ENCODE measurements around the gene RERE.
A peak's percentile ranks its signal among the peaks of the same experiment; 100 is the strongest.

The RERE gene

DNA sequence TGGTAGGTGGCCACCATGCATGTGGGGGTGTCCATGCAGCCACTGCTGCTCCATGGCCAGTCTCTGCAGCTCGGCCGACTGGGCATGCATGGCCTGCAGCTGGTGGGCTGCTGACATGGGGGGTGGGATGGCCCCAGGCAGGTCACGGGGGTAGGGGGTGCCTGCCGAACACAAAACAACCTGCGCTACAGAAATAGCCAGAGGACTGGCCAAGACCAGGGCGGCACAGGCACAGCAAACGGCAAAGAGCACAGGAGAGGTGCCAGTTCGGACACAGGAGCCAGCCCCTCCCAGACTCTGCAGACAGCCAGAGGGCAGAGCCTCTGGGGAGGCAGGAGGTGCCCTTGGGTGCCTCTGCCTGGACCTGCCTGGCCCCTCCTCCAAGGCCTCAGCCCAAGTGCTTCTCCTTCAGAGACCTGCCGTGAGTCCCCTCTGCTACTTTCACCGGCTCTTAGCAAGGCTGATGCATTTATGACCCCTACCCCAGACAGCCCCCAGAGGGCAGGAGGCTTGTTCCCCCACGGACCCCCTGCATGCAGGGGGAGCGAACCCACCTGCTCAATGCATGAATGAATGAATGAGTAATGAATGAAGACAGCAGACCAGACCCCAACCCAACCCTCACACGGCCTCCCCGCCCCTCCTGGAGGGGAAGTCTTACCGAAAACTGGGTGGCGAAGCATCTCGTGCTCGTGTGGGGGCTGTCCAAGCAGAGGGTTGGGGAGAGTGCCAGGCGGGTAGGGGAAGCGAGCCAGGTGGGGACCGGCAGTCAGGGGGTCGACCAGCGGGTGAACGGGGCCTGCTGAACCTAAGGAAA is 461.8 kb downstream of the RERE start:
- no peak for DNase-seq

DNA sequence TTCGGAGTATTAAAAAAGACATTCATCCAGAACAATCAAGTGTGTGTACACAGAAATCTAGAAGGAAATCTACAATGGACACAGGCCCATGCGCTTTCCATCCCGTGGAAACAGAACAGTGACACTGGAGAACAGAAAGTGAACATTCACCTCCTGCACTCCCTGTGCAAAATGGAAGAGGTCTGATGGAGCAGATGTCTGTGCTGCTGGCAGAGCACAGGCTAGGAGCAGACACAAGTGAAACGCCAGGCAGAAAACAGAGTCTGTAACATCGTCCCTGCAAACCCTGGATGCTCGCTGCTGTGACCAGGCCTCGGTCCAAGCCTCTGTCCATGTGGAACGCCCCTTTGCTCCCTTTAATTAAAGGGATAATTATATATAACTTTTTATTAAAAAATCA is 463.4 kb downstream of the RERE start:
- DNase-seq, result no peak

DNA sequence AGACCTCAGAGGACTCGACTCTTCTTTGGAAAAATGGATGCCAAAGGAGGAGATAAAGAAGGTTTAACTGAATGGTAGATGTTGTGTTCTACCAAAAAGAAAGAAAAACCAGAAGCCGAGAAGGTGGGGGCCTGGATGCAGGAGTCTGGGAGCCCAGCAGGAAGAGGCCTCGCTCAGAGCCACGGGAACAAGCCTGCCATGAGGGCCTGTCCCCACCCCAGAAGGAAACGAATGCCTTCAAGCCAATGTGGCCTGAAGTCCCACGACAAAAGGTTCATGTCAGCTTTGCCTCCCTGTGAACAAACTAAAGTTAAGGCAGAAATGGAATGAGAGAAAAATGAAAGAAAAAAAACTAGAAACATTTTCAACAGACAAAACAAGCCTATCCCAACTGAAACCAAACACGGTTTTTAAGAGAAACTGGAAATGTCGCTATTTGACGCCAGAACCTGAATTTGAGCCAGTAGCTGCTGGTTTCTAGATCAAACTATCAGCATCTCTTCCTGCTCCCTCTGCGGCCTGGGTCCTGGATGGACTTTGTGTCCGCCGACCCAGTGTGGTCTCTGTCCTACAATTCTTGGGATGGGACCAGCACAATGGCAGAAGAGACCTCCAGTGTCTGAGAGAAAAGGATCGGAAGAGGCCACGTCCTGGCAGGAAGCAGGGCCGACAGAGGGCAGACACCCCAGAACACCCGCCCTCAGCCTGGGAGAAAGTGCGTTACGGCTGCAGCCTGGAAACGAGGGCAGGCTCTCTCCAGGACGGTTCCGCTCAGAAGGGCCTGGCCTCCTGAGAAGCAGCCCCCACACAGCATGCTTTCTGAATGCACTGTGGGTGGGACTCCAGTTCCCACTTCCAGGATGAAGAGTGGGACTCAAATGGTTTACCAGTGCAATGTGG is 464.3 kb downstream of the RERE start:
- DNase-seq, result no peak

DNA sequence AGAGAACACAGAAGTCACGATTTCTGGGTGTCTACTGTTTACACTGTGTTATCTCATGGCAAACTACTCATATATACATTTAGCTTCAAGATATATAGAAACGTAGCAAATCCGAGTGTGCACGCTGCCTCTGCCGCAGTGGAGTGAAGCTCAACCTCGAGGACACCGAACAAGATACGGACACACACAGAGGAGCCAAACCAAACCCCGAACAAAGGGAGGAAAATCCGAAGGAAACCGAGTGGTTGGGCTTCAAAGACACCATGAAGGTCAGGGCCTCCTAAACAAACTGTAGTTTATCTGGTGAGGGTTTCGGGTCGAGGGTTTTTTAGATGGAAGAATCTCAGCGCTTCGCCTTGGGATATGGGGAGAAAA is 465.0 kb downstream of the RERE start:
- no peak for DNase-seq

DNA sequence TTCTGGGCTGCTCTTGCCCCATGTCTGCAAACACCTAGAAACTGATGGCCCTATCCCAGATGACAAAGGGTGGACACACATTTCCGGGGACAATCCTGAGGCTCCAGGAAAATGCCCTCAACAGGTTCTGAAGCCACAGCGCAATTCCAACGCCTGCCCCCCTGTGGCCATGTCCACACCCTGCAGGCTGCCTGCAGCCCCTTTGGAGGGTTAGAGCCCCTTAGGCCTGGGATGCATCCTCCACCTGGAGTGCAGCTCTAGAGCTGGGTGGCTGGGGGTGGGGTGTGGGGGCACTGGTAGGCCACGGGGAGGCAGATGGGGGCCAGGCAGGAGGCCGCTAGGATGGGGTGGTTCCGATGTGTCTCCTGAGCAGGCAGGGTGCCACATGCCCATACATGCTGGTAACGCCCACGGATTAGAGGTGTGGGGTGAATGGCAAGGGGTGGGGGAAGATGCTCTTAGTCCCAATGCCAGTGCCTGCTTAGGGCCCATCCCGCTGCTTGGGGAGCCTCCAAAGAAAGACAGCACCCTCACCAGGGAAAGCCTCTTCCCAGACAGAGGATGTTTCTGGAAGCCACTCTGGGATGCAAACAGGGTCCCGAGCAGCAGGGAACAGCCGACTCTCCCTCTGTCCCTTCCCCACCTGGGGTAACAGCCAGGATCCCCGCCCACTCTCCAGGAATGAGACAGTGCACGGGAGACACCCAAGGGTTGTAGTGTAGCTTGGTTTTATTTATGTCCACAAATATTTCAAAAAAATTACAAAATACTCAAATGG is 465.6 kb downstream of the RERE start:
- DNase-seq, result peak; percentile 8

DNA sequence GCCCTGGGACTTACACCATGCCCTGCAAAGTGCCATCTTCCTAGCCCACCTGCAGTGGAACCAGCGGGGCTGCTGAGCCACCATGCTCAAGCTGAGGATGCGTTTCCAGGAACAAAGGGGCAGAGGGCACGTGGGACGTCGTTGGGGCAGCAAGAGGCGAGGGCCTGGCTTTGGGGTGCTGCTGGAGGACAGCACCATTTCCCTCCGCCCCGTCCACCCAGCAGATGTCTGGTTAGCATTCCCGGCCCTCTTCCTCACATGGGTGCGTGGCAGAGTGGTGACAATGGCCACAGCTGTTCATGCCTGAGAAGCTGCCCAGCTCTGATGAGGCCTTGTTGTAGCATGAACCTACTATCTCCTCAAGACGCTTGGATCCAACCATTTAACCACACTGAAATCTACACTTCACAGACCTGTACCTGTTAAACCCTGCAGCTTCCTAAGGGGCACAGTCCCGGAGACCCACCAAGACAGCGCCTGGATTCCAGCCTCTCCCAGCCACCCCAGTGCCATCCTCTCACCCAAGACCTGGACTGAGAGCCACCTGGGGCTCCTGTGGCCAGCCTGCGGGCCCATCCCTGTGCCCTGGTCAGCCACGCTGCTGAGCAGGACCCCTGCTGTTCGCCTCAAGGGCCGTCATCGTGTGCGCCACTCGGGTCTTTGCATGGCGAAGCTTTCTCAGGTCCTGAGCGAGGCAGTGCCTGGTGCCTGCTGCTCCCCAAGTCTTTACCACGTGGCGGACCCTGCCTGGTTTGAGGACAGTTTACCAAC is 466.3 kb downstream of the RERE start:
- DNase-seq, result no peak

DNA sequence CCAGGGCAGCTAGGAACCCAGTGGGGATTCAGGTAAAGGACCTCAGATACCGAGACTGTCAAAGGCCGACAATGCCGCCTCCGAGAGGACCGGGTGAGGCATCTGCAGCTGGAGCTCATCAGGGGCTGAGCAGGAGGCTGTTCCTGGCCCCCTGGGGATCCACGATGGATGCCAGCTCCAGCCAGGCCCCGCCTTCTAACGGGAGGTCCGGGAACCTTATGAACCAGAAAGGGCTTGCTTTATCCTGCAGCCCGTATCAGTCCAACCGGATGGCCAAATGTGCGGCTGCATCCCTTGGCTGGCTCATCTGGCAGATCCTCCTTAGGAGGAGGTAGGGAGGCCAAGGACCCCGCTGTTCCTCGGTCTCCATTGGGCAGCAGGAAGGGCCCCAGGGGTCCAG is 467.5 kb downstream of the RERE start:
- no peak for DNase-seq

DNA sequence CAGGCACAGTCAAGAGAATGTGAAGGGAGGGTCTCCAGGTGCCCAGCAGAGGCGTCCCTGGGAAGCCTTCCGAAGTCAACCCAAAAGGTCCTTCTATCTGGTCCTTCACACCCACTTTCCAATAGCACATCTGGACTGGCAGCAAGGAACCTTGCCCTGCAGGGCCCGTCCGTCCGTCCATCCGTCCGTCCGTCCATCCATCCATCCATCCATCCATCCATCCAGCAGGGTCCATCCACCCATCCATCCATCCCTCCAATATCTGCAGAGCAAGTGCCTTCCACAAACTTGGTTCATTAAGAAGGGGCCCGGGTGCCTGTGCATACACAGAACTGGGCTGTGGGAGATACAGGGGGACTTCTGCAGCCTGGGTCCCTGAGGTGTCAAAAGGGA is 468.0 kb downstream of the RERE start:
- no peak for DNase-seq

DNA sequence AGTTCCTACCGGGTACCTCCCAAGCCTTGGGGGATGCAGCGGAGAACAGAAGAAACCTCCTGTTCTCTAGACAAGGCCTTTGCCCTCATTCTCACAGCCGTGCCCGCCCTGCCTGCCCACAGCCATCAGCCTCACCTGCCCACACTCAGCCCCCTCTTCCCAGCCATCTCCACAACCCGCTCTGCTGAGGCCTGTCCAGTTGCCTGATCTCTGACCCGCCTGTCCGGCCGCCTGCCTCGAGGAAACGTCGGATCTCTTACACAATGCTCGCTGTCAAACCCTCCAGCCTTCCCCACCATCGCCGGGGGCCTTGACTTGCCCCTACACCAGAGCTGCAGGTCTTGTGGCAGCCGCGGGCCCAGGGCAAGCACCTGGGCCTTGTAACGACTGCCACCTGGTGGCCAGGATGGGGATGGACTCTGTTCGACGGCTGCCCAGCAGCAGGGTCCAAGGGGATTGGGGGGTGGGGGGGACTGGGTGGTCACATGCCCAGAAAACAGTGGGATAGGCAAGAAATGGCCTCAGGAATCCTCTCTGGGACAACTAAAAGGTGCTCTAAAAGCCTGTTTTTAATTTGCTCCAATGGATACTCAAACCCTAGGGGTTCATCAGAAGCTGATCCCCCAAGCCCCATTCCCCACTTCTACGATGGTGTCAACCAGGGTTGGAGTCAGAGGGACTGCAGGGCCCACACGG is 468.5 kb downstream of the RERE start:
- peak; percentile 73 for DNase-seq

DNA sequence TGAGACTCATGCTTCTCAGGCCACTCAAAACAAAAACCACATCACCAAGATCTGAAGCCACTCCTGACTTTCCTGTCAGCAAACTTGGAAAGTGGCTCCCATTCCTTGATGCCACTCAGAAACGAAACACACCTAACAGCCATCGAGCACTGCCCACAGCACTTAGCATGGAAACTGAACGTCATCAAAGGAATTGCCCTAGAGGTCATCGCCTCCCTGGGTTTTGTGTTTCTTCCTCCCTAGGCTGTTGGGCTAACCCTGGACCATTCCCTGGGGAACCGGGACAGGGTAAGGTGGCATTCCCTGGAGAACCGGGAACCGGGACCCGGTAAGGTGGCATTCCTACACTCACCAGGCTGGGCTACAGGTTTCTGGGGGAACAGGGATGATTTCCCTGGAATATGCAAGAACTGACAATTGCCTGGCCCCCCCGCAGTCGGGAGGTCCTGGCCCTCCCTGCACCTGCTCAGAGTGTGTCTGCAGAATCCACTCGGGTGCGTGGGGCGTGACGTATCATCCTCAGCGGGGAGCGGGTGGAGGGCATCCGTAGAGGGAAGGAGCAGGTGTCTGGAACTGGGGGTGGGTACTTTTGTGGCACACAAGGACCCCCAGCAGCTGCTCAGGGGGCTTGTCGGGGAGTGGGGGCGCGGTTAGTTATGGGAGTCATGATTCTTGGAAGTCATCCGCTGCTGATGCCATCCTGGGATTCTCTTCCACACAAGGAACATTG is 469.2 kb downstream of the RERE start:
- DNase-seq, result no peak

DNA sequence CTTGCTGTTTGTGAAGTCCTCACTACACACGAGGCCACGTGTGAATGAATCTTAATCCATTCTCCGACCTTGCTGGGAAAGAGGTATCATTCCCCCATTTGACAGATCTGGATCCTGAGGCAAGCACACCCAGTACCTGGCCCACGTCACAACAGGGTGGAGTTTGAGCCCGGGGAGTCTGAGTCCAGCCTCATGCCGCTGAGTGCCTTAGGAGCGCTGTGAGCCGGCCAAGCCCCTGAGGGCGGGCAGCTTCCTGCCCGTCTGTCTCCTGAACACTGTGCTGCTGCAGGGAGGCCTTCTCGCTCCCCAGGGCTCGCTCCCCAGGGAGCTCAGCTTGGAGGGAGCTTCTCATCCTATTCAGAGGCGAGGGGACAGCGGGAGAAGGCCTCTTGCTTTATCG is 469.8 kb downstream of the RERE start:
- DNase-seq, result no peak

DNA sequence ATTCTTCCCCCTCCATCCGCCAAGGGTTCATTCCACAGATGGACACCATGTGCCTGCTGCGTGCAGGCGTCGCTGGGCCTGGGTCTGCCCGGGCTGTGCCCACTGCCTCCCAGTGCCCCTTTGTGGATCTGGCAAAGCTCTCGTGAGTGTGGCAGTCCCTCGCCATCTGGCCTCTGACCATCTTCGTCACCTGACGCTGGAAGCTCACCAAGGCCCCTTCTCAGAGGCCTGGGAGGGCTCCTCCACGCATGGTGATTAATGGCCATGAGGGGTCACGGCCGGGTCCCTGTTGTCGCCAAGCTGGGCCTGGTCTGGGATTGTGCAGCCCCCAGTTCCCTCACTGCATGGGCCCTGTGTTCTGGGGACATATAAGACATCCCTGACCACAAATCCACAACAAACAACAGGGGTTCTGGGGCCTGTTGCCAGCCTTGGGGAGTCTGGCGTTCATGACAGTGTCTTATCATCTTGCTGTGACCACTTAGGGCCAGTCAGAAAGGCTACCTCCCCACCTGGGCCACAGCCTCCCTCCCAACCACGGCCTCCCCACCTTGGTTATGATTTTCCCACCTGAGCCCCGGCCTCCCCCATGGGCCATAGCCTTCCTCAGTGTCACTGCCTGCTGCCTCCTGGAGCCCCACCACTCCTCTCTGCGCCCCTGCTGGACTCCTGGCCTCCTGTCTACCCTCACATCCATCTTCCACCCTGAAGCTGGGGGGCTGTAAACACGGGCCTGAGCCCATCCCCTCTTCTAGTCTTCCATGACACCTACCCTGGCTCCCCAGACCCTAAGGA is 471.6 kb downstream of the RERE start:
- DNase-seq, result no peak

DNA sequence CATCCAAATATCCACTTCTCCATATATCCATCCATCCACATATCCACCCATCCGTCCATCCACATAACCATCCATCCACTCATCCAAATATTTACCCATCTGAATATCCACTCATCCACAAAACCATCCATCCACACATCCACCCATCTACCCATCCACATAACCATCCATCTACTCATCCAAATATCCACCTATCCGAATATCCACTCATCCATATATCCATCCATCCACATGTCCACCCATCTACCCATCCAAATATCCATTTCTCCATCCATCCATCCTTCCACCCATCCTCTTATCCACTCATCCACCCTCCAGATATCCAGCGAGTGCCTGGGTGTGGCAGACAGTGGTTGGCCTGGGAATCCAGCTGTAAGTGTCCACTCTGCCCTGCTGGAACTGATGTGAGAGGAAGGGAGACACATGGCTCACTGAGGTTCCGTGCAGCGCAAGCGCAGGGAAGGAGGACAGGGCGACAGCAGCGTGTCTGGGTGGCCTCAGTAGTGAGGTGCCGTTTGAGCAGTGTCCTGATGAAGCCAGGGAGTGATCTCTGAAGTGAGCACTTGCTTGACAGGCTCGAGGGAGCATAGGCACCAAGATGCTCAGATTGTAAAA is 472.4 kb downstream of the RERE start:
- no peak for DNase-seq

DNA sequence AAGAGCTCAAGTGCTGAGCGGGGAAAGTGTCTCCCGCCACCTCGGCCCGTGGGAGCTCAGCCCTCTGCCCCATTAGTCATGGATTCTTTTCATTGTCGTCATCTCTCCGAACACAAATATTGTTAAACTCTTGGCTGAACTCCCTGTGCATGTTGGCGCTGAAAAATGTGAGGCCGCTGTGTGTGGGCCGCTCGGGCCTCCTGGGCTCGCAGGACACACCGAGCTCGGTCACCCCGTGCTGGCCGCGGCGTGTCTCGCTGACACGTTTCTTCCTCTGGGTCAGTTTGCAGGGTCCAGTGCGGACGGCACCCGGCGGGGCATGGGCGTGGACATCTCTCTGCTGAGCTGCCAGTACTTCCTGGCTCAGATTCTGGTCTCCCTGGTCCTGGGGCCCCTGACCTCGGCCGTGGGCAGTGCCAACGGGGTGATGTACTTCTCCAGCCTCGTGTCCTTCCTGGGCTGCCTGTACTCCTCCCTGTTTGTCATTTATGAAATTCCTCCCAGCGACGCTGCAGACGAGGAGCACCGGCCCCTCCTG is 473.9 kb downstream of the RERE start:
- DNase-seq, result no peak

DNA sequence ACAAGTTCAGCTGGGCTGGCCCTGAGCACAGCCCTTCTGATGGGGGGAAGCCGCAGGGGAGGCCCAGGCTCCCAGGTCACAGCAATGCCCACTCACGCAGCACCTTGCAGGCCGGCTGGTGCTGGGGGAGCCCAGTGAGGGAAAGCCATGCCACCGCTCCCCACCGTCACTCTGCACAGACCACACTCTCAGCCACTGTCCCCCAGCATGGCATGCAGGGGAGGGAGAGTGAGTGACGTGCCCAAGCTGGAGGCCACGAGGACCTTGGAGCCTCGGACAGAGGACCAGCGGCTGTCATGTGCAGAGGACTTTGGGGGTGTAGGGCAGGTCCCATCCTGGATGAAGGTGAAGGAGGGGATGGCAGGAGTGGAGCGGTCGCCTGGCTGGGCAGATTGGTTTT is 474.4 kb downstream of the RERE start:
- DNase-seq, result no peak

DNA sequence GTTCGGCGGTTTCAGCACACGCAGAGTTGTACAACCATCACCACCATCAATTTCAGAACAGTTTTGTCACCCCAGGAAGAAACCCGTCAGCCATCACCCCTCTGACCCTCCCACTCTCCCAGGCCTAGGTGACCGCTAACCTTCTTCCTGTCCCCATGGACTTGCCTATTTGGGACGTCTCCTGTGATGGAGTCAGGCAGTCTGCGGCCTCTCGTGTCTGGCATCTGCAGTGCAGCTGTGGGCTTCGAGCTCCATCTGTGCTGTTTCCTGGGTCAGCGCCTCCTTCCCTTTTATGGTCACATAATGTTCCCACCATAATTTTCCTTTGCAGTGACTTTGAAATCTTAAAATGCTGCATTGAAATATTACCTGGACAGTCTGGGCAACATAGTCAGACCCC is 475.1 kb downstream of the RERE start:
- DNase-seq, result no peak

DNA sequence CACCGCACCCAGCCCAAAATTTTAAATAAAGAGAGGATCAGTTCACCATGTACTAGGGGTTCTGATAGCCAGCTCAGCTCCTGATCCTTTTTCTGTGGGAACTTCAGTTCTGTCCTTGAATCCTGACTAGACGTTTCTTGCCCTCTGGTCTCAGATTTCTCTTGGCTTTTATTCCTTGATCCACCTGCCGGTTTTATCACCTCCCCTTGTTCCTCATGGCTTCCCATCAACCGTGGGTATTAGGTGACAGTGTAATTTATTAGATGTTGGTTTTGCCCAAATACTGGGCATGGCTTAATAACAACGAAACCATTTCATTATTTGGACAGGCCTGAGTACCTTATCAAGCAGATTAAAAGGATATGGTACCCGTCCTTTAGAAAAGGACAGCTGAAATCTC is 477.0 kb downstream of the RERE start:
- DNase-seq, result no peak

DNA sequence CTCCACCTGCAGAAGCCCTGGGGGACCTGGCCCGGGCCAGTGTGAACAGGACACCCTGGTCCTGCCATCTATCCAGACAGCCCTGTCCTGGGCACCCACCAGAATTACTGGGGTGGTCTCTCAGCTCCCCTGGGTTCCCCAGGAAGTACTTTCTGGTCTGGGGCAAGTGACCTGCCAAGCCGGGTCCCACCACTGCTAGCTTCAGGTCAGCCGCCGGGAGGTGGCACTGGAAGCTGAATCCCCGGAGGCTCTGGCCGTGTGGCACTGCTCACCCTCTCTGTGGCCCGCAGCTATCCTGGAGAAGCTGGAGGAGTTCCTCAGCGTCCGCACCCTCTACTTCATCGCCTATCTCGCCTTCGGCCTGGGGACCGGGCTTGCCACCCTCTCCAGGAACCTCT is 478.2 kb downstream of the RERE start:
- DNase-seq, result no peak

DNA sequence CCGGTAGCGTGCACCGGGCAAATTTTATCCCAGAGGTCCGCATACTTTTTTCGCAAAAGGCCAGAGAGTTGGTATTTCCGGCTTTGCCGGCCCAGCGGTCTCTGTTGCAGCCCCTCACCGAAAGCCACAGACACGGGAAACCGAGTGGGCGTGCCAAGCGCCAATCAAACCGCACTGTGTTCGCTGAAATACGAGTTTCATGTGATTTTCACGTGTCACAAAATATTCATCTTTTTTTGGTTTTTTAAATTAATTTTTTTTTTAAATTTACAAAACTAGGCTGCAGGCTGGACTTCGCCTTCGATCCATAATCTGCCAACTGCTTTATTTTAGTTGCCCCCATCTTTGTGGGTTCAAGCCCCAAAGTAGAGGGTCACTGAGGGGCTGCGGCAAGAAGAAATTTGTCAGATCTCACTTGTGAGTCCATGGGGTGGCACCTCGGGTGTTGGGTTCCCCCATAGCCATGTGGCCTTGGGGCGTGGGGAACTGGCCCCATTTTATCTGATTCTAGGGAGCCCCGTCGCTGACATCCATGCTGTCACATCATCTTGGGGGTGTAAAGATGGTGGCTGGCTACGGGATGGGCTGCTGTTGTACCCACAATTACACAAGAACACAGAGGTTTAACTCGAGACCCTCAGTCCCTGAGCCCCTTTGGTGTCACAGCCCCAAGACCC is 478.8 kb downstream of the RERE start:
- no peak for DNase-seq
